H1 (cell line): ENCODE measurements around the gene RAB4B.

ENCODE experiments used
- SIN3A ChIP-seq, 2 experiments: IDR thresholded peaks in 1 of 2; conservative IDR thresholded peaks in 1 of 2; 2 replicates each; pipeline ENCODE4 v1.6.1; 2011 to 2012; ENCODE audit warnings: low read length in 2 of 2, improper control_type of control experiment in 1 of 2, low read depth in 1 of 2, mild to moderate bottlenecking in 1 of 2
- TAF1 ChIP-seq: IDR thresholded peaks from 2 replicates; pipeline ENCODE4 v1.6.1; 2011; ENCODE audit warnings: mild to moderate bottlenecking, low read depth, low read length
- TF ChIP-seq, protein P1 (sequence below), 3 experiments: IDR thresholded peaks; 1 replicate in 2 of 3; 2 replicates in 1 of 3; pipeline versions ENCODE4 v1.5.1 to v1.6.1; 2011; ENCODE audit warnings: low read length in 3 of 3, mild to moderate bottlenecking in 3 of 3, inconsistent platforms in 2 of 3, low read depth in 1 of 3, moderate library complexity in 1 of 3; ENCODE audit not compliant: insufficient read depth in 1 of 3; ENCODE audit errors: control extremely low read depth in 1 of 3

DNA sequence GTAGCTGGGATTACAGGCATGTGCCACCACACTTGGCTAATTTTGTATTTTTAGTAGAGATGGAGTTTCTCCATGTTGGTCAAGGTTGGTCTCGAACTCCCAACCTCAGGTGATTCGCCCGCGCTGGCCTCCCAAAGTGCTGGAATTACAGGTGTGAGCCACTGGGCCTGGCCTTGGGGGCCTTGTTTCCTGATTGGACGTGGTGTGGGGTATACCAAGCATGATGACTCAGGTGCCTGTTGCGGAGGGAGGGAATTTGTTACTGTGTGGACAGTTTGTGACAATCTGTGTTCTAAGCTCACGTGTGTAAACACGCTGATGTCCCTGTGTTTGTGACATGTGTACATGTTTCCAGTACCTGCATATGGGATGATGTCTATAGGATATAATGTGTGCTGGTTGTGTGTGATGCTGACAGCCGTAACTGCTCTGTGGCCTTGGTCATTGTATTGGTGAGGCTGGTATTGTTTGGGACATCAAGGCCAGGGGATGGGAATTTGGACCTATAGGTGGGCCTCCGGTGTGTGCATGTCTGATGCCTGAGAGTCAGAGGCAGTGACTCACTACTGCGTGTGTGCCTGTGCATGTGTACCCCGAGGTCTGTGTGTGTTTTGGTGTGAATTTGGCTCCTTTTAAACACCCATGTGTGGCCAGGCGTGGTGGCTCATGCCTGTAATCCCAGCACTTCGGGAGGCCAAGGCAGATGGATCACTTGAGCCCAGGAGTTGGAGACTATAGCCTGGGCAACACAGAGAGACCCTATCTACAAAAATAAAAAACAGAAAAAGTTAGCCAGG, 19.3 kb downstream of the RAB4B start:
- TF ChIP-seq, protein P1, sequence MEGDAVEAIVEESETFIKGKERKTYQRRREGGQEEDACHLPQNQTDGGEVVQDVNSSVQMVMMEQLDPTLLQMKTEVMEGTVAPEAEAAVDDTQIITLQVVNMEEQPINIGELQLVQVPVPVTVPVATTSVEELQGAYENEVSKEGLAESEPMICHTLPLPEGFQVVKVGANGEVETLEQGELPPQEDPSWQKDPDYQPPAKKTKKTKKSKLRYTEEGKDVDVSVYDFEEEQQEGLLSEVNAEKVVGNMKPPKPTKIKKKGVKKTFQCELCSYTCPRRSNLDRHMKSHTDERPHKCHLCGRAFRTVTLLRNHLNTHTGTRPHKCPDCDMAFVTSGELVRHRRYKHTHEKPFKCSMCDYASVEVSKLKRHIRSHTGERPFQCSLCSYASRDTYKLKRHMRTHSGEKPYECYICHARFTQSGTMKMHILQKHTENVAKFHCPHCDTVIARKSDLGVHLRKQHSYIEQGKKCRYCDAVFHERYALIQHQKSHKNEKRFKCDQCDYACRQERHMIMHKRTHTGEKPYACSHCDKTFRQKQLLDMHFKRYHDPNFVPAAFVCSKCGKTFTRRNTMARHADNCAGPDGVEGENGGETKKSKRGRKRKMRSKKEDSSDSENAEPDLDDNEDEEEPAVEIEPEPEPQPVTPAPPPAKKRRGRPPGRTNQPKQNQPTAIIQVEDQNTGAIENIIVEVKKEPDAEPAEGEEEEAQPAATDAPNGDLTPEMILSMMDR (IDR thresholded peaks at IDR 0.05; ENCODE audit: control extremely low read depth in 1 of 3, insufficient read depth in 1 of 3, low read depth in 1 of 3, low read length in 3 of 3), result no peak
- TF ChIP-seq TAF1 (no peak), SIN3A (conservative IDR thresholded peaks at IDR 0.05 in 1 of 2, IDR thresholded peaks at IDR 0.05 in 1 of 2; ENCODE audit: low read depth in 1 of 2, low read length in 2 of 2) (no peak)
